Pulmonary artery endothelial cell (primary cell): ENCODE data around the gene PRKAA1. TPM values are rescaled to one million over a fixed set of nuclear protein-coding genes. Genes with fewer than 3 reads are reported as not detected.

Experiments used
- DNase-seq: peaks from one replicate; pipeline ENCODE4 v3.0.0-alpha.2; 2011; ENCODE audit warnings: low read depth, low spot score
- total RNA-seq: library from RNA; depleted of rRNA; stranded (reverse); fragments of >200 nt; gene quantifications from 2 replicates; pipeline ENCODE4 v1.2.3, GENCODE V29; 2014

The PRKAA1 gene
- 135 and 136 TPM in 2 replicates for total RNA-seq

- DNase-seq = peak; percentile 63
Measured at GRCh38 chr5:40798012-40798800, at the start of gene PRKAA1. TSS of gene PRKAA1 (minus strand) at chr5:40798374. CDS start at chr5:40798189, 185 bp downstream.

- no peak for DNase-seq
Measured at GRCh38 chr5:40847525-40847924, 49.4 kb upstream of the PRKAA1 start.

GRCh38 chr5:40846371-40846770 lies 48.2 kb upstream of the PRKAA1 start:
- DNase-seq = no peak

- no peak for DNase-seq
Measured at GRCh38 chr5:40844565-40844964, 46.4 kb upstream of the PRKAA1 start.

DNA sequence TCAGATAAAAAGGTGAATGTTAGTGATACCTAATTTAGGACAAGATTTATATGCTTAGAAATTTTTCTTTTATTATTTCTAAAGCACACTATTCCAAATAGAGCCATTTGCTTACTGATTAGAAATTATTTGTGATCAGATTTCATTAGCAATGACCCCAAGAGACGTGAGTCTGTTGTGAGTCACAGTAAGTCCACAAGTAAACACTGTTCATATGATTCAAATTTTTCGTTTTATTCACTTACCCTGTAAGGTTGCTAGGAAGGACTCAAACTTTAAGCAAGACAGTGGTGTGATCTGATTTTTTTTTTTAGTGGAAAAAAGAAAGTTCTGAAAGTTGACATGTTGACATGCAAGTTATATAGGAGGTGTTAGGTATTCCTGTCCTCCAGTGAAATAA lies 44.2 kb upstream of the PRKAA1 start:
- DNase-seq = peak; percentile 8

DNA sequence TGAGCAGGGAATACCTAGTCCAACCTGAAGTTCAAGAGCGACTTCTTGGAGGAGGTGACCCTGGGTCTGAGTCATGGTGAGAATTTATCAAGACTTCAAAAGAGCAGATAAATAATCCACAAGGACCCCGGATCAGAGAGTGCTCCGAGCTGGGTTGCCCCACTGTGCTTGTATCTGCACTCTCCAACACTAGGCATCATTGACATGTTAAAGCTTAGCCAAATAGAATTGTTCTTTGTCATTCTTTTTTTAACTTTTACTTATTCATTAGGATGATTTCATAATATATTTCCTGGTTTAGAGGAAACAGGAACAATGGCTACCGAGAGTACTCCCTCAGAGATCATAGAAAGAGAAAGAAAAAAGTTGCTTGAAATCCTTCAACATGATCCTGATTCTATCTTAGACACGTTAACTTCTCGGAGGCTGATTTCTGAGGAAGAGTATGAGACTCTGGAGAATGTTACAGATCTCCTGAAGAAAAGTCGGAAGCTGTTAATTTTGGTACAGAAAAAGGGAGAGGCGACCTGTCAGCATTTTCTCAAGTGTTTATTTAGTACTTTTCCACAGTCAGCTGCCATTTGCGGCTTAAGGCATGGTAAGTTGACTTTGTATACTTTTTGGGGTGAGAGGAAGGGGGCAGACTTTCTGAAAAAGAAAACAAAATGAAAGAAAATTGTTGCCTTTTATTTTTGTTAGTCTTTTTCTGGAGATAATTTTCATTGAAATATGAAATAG lies 43.1 kb upstream of the PRKAA1 start, which contains the start of gene CARD6:
TSS of gene CARD6 (plus strand) at position 300 of the 738 bp plus-strand sequence. CDS start at position 316, 16 bp downstream.
- peak; percentile 24 for DNase-seq

- DNase-seq = no peak
Measured at GRCh38 chr5:40838086-40838485, 39.9 kb upstream of the PRKAA1 start.

- DNase-seq = peak; percentile 88
Measured at GRCh38 chr5:40834849-40835787, 36.9 kb upstream of the PRKAA1 start, which contains the start of gene RPL37. TSS of gene RPL37 (minus strand) at chr5:40835222. CDS start at chr5:40835185, 37 bp downstream.

DNA sequence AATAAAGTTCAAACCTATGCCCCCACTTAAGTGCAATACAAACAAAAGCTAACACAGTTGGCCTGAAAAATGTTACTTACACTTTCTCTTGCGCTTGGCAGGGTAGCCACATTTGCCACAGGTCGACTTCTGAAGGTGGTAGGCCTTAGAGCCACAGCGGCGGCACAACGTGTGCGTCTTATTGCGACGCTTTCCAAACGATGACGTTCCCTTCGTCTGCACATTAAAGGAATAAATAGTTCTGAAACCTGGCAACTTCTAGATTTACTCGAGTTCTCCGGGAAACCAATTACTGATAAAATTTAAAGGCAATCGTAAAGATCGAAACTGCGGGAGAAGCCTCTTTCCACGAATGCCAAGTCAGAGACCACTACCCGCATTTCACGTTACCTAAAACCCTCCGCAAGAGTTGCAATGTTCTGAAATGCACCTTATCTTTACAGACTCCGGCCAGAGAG lies 36.2 kb upstream of the PRKAA1 start:
- peak; percentile 11 for DNase-seq

- DNase-seq = no peak
Measured at GRCh38 chr5:40833712-40834229, 35.6 kb upstream of the PRKAA1 start.

DNA sequence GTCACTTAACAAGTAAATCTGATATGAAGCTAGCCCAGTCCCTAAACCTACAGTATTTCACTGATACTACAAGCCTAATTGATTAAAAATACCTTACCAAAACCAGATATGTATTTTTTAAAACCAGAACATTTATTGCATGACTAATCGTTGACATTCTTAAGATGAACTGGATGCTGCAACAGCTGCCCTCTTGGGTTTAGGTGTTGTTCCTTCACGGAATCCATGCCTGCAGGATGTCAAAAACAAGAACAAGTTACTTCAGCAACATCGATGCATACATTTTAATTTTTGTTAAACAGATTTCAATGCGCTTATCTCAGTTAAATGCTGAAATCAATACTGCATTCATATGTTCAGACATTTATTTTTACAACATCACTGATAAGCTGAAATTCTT lies 34.2 kb upstream of the PRKAA1 start:
- DNase-seq = no peak

DNA sequence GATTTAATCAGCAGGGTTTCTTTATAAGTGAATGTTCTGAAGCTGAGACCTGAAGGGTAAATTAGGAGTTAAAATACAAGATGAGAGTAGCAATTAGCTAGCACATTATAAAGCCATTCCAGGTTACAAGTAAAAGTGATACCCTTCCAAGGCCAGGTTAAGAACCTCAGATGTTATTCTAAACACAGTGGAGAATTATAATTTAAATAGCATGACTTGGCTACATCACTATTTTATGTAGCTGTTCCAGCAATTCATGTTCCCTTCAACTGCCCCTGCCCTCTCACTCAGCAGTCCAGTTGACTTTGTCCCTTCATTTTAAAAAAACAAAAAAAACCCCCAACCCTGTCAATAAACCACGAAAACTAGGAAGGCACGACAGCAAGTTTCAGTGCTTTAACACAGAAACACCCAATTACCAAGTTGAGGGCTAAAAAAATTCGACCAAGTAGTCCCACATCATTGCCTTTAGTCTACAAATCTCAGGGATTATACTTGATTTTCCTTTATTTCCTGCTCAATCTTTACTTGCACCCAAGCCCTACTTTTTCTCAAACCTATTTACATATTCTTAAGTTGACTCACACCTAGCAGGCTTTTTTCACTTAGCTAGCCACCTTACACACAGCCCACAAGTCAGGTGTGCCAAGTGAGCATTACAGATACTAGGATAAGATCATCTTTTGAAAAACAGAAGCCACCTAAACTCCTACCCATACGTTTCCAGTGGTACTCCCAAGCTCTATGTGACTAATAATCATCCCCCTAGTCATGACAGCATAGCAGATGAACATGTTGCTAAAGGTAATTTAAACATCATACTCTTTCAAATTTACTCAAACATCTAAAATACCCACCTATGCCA lies 33.4 kb upstream of the PRKAA1 start:
- no peak for DNase-seq

- DNase-seq = no peak
Measured at GRCh38 chr5:40829748-40830533, 31.8 kb upstream of the PRKAA1 start.

DNA sequence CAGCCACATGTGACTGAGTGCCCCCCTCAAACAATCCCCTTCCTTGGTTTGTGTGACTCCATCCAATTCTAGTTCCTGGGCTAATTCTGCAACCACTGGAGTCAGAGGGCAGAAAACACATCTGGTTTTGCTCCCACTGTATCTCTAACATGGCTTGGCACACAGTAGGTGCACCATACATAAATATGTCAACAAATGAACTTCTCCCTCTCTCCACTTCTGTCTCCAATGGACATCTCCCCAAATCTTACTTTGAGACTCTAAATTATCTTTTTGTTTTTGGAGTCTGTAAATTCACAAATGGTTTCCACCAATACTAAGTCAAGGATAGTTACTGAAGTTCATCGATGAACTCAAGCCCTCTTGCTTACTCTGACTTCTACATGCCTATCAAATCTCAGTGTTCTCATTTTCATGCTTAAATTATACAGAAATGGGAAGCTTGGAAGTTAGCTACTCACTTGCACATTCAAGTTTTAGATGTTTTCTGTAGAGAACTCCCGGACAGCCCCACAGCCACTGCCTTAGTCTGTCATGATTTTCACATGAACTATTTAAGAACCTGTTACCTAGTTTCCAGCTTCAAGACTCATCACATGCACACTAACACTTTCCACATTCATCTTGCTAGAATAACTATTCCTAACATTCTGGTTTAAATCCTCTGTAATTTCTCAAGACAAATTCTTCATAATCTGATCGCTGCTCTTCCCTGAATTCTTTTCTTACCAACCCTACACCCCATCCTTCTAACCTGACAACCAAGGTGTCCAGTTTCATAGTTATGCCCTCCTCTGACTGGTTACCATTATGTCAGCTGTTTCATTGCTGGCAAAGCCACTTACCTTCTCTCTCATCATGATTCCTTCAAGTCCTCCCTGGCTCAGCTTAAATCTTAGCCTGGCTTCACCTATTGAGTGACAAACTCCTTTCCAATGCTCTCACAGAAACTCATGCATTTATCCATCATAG lies 30.8 kb upstream of the PRKAA1 start:
- no peak for DNase-seq

DNA sequence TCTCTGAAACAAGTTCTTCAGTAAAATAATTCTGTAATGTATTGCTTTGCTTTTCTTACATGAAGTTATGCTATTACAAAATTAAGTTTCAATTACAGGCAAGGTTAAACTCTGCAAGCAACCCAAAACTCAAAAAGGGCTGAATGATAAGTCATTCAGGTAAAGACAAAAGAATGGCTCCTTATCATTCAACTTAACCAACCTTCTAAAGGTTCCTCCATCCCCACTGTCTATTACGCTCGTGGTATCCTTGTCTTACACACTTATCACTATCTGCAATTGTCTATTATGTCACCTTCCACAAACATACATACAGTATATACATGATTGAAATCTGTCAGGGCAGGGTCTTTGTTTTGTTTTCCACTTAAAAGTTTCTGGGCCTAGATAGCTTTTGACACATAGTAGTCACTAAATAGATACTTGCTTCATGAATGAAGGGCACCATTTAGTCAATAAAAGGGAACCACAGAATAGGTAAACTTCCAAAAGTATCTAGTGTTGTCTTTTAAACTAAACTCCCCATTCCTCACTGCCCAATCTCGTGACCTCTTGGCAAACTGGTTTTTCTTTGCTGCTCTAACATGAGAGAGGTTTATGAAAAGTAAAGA lies 30.0 kb upstream of the PRKAA1 start:
- DNase-seq = no peak

DNA sequence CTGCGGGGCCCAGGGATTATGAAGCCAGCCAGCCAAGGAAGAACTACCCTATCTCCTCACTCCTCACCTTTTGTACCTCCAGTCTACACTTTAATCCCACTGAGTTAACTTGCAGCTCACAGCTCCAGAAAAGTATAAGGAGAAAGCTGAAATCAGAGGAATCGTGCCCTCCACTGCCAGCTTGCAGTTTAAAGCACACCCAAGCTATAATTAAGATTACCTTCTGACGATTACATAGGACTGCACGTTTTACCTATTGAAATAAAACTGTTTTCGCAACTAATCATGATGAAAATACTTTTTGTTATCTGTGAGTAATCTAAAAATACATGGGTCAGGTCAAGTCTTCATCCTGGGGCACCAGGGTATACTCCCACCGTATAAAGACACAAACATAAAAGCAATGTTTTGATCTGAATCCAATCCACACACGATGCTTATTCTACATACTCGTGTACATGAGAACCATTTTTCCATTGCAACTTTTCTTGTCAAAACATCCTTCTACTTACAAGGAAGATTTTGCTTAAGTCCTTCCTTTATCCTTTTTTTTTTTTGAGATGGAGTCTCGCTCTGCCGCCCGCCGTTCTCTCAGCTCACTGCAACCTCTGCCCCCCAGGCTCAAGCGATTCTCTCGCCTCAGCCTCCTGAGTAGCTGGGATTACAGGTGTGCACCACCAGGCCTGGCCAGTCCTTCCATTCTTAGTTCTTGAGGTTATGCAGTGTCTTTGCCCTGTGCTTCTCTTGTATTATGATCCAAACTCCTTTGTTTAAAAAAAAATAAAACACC lies 29.2 kb upstream of the PRKAA1 start:
- DNase-seq = no peak
